Thoracic aorta (tissue), 2 donors: ENCODE measurements around the gene AKAIN1. TPM values are rescaled to one million over a fixed set of nuclear protein-coding genes. Genes with fewer than 3 reads are reported as not detected.

Source experiments
- ATAC-seq: fragments of 150-250 bp; one replicate; pipeline ENCODE4 v1.8.0; 2017; ENCODE audit warnings: low read depth; ENCODE audit not compliant: insufficient number of reproducible peaks, low FRiP score
- DNase-seq: peaks from one replicate; pipeline ENCODE4 v3.0.0-alpha.2; 2020; ENCODE audit warnings: low spot score
- H3K27ac ChIP-seq, 2 donors: fragments of 200-600 bp; sonication (generic); 1 replicate in 1 of 2; 2 replicates in 1 of 2; pipeline ENCODE4 v1.5.1; 2016; ENCODE audit warnings: mild to moderate bottlenecking in 2 of 2, moderate library complexity in 2 of 2
- H3K27me3 ChIP-seq: fragments of 200-600 bp; sonication (generic); replicated peaks from 2 replicates; pipeline ENCODE4 v1.6.0; 2016; ENCODE audit warnings: mild to moderate bottlenecking; ENCODE audit not compliant: insufficient read depth
- H3K36me3 ChIP-seq: fragments of 200-600 bp; sonication (generic); one replicate; pipeline ENCODE4 v1.5.1; 2016
- H3K4me1 ChIP-seq, 2 donors: fragments of 200-600 bp; sonication (generic); 1 replicate in 1 of 2; 2 replicates in 1 of 2; pipeline versions ENCODE4 v1.5.1 to v1.6.0; 2016; ENCODE audit warnings: low read depth in 2 of 2, mild to moderate bottlenecking in 1 of 2; ENCODE audit not compliant: control insufficient read depth in 1 of 2
- H3K4me3 ChIP-seq: fragments of 200-600 bp; sonication (generic); 2 replicates; pipeline ENCODE4 v1.5.1; 2016; ENCODE audit warnings: mild to moderate bottlenecking
- H3K9me3 ChIP-seq: fragments of 200-600 bp; sonication (generic); 2 replicates; pipeline ENCODE4 v1.5.1; 2016
- total RNA-seq, 2 donors: library from RNA; depleted of rRNA; stranded (reverse); fragments of >200 nt; gene quantifications; one replicate each; pipeline versions ENCODE4 v1.1.0 to v1.2.3, GENCODE V29; 2016
- TF ChIP-seq, protein P1 (sequence below): fragments of 200-600 bp; sonication (generic); IDR thresholded peaks from one replicate; pipeline ENCODE4 v1.5.1; 2019; ENCODE audit warnings: antibody characterized with exemption

Gene AKAIN1
- total RNA-seq, 2 donors from 2014 or later: not detected

DNA sequence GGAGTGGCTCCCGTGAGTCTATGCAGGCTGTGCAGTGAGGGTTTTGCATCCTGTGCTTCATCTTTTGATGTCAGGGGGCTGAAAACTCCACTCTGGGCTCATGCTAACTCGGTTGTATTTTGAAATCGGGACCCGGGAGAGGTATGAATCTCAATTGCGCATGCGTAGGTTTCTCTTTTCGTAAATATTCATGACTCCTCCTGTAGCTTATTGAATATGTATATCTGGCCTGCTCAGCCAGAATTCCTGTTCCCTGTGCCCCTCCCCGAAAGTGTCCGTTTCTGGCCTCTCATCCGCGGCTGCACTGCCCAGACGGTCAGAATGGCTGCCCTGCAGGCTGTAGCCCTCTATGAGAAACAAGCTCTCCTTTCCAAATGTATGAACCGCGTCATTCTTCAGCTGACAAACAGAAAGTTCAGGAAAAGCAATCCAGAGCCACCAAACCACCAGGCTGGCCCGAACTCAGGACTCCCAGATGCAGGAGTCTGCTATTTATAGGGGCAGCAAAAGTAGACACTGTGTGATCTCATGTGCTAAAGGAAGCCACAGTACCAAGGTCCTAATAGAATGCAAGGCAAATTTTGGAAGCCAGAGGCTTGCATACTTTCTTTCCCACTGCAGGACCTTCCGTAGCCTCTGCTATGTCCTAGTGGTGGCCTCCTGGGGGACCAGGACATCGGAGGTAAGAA is 41.7 kb downstream of the AKAIN1 start:
- TF ChIP-seq, protein P1, sequence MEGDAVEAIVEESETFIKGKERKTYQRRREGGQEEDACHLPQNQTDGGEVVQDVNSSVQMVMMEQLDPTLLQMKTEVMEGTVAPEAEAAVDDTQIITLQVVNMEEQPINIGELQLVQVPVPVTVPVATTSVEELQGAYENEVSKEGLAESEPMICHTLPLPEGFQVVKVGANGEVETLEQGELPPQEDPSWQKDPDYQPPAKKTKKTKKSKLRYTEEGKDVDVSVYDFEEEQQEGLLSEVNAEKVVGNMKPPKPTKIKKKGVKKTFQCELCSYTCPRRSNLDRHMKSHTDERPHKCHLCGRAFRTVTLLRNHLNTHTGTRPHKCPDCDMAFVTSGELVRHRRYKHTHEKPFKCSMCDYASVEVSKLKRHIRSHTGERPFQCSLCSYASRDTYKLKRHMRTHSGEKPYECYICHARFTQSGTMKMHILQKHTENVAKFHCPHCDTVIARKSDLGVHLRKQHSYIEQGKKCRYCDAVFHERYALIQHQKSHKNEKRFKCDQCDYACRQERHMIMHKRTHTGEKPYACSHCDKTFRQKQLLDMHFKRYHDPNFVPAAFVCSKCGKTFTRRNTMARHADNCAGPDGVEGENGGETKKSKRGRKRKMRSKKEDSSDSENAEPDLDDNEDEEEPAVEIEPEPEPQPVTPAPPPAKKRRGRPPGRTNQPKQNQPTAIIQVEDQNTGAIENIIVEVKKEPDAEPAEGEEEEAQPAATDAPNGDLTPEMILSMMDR: no peak
- DNase-seq: no peak
- no peak overlapping the region for H3K4me3 ChIP-seq
- no peaks in the 10 kb centered on the region for H3K27me3 ChIP-seq
- no peaks in the 10 kb centered on the region for H3K4me1 ChIP-seq
- H3K36me3 ChIP-seq: no peaks in the 10 kb centered on the region
- H3K9me3 ChIP-seq: no peaks in the 10 kb centered on the region
- ATAC-seq: no peak
- no peak overlapping the region for H3K27ac ChIP-seq

DNA sequence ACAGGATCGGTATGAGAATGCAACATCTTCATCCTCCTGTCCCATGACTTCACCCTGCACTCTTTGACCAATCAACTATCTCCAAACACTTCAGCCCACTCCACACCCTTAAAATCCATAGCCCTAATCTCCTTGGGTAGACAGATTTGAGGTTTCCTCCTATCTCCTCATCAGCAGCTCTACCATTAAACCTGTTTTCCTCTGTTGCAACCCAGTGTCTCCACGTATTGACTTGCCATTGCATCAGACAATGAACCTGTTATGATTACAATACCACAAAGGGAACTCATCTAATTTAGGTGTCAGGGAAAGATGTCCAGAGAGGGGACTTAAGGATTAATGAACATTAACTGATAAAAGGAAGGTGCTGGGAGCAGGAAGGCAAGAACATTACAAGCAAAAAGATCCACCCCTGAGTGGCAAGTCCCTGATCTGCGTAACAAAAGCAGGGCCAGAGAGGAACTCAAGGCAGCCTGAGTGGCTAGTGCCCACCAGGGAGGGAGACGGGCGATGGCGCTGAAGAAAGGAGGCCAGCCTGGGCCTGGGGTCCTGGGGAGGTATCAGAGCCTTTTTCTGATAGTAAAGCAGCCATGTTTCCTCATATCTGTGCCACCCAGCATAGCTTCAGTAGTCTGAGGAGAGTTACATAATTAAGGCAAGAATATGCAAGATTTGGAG is 44.6 kb downstream of the AKAIN1 start:
- TF ChIP-seq, protein P1: no peak
- DNase-seq (no peak), ATAC-seq (no peak)
- no peaks in the 10 kb centered on the region for H3K4me1 ChIP-seq
- no peaks in the 10 kb centered on the region for H3K36me3 ChIP-seq
- no peak overlapping the region for H3K4me3 ChIP-seq
- H3K27ac ChIP-seq: no peak overlapping the region
- no peaks in the 10 kb centered on the region for H3K27me3 ChIP-seq
- H3K9me3 ChIP-seq: no peaks in the 10 kb centered on the region

DNA sequence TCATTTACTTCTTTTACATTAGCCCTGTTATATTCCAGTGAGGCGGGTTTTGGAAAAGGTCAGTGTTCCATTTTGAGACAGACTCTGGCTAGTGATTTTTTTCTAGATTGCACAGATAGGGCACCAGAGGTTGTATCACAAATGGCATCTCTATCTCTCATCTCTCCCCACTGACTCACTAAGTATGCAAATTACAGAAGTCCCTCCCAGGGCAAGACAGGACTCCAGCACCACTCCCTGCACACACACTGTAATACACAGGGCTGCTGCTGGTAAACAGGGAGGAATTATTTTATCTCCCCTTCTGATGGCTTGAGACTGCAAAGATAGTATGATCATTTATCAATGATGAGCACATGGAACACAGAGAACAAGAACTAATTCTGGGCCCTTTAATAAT is 46.2 kb downstream of the AKAIN1 start:
- ATAC-seq (no peak), DNase-seq (no peak)
- Histone ChIP-seq H3K27ac (no peak overlapping the region), H3K36me3 (no peaks in the 10 kb centered on the region), H3K27me3 (no peaks in the 10 kb centered on the region), H3K4me1 (no peaks in the 10 kb centered on the region), H3K4me3 (no peak overlapping the region), H3K9me3 (no peaks in the 10 kb centered on the region)
- TF ChIP-seq, protein P1: no peak

DNA sequence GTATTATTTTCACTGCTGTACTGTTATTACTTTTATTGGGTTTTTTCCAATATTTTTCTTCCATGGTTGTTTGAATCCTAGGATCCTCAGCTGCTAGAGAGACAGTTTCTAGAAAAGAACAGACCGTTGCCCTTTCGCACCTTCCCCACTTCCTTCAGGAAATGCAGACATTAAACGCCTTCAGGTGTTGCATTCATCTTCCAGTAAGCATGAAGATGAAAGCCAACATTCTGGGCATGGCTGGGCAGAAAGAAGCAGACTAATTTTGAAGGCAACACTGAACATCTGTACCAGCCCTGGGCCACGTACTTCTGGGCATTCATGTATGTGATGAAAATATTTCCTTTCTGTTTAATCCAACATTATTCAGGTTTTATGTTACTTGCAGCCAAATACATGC is 51.0 kb downstream of the AKAIN1 start:
- no peaks in the 10 kb centered on the region for H3K36me3 ChIP-seq

DNA sequence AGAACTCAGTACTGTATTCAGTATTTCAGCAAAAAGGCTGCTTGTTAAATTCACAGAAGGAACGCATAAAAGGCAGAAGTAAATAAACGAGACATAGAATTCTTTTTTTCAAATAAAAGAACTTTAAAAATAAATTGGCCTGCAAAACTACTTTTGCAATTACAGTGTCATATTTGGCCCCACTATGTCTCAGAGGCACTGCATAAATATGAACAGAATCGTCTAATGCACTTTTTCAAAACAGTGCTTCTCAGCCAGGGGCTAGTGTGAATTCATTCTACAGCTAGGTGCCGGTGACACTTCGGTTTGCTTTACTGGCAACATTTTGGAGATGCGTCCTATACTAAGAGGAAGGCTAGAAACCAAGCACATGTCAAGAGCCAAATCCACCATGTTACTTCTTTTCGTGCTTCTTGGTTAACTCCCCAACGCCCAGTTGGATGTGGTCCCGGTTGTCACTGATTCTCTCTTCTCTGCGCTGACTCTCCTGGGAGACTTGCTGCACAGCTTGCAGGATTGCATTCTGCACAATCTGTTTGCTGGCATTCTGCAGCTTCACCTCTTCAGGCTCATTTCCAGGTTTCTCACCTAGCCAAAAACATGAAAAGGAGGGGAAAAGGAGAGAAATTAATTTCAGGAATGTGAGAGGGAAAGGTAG is 51.8 kb downstream of the AKAIN1 start:
- TF ChIP-seq, protein P1: no peak
- H3K36me3 ChIP-seq: no peaks in the 10 kb centered on the region
- H3K4me1 ChIP-seq: no peaks in the 10 kb centered on the region
- ATAC-seq (no peak), DNase-seq (no peak)
- H3K4me3 ChIP-seq: no peak overlapping the region
- H3K27me3 ChIP-seq: no peaks in the 10 kb centered on the region
- no peak overlapping the region for H3K27ac ChIP-seq
- H3K9me3 ChIP-seq: no peaks in the 10 kb centered on the region

More for the DNA sequence above, 51.0 kb downstream of the AKAIN1 start:
- Histone ChIP-seq H3K27ac (no peak overlapping the region), H3K4me3 (no peak overlapping the region), H3K4me1 (no peaks in the 10 kb centered on the region), H3K9me3 (no peaks in the 10 kb centered on the region), H3K27me3 (no peaks in the 10 kb centered on the region)
- no peak for ATAC-seq
- TF ChIP-seq, protein P1: no peak
- DNase-seq: no peak
